Measurements from ENCODE around the gene NTM. TPM values are rescaled to one million over a fixed set of nuclear protein-coding genes. Genes with fewer than 3 reads are reported as not detected.

NTM gene
- polyA plus RNA-seq, 1 donor (not counting 4 experiments of a cell fraction or from before 2014, with no cell fraction given): 47.9 TPM

DNA sequence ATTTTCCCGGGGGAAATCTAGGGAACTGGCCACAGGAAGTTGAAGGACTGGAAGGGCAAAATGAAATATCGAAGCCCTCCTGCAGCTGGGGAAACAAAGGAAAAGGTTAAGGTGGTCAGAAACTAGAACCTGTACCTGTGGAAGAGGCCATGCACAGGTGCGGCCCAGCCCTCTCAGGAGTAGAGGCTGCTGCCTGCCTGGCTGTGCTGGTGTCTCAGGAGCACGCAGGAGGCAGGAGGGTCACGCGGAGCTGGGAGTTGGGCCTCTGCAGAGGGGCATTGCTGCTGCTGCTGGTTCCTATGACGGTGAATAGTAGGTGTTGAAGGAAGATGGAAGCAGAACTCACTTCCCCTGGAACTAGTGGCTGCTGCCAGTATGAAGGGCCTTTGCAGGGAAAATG, 425.7 kb downstream of the NTM start:
- Histone ChIP-seq H4K20me1 (ENCODE audit: control insufficient read depth, extremely low read depth, insufficient read depth, low read length) (no peaks in the 10 kb centered on the region), H3K27ac (ENCODE audit: control insufficient read depth, insufficient read depth, low read length) (no peak overlapping the region), H2AFZ (ENCODE audit: control insufficient read depth, low read length) (no peak overlapping the region), H3K27me3 (ENCODE audit: control insufficient read depth, extremely low read depth, insufficient read depth, low read length) (no peaks in the 10 kb centered on the region), H3K9me3 (ENCODE audit: control insufficient read depth, low read depth, low read length) (no peaks in the 10 kb centered on the region), H3K4me2 (ENCODE audit: control insufficient read depth, extremely low read depth, insufficient read depth, low read depth, low read length) (no peak overlapping the region), H3K4me3 (ENCODE audit: control insufficient read depth in 2 of 3, extremely low read depth in 1 of 3, insufficient read depth in 2 of 3, low read depth in 1 of 3, low read length in 3 of 3) (no peak overlapping the region), H3K79me2 (ENCODE audit: control insufficient read depth, insufficient read depth, low read length) (no peaks in the 10 kb centered on the region), H3K9me1 (ENCODE audit: control insufficient read depth, extremely low read depth, insufficient read depth, low read length) (no peaks in the 10 kb centered on the region), H3K36me3 (ENCODE audit: control insufficient read depth in 2 of 2, extremely low read depth in 1 of 2, insufficient read depth in 2 of 2, low read length in 2 of 2) (no peaks in the 10 kb centered on the region), H3K9ac (ENCODE audit: control insufficient read depth, extremely low read depth, insufficient read depth, low read length) (no peak overlapping the region), H3K4me1 (ENCODE audit: control insufficient read depth, extremely low read depth, insufficient read depth, low read length) (no peaks in the 10 kb centered on the region)
- dilution Hi-C loops (cut with MboI; ENCODE audit: extremely low pct_ligation_motif_present, low sequenced_read_pairs): no loop called here
- no peak for FAIRE-seq
- TF ChIP-seq EZH2 (IDR thresholded peaks at IDR 0.05; ENCODE audit: low read length): no peak
- TF ChIP-seq, protein P1, sequence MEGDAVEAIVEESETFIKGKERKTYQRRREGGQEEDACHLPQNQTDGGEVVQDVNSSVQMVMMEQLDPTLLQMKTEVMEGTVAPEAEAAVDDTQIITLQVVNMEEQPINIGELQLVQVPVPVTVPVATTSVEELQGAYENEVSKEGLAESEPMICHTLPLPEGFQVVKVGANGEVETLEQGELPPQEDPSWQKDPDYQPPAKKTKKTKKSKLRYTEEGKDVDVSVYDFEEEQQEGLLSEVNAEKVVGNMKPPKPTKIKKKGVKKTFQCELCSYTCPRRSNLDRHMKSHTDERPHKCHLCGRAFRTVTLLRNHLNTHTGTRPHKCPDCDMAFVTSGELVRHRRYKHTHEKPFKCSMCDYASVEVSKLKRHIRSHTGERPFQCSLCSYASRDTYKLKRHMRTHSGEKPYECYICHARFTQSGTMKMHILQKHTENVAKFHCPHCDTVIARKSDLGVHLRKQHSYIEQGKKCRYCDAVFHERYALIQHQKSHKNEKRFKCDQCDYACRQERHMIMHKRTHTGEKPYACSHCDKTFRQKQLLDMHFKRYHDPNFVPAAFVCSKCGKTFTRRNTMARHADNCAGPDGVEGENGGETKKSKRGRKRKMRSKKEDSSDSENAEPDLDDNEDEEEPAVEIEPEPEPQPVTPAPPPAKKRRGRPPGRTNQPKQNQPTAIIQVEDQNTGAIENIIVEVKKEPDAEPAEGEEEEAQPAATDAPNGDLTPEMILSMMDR (optimal IDR thresholded peaks at IDR 0.05 in 1 of 3, IDR thresholded peaks at IDR 0.05 in 1 of 3, conservative IDR thresholded peaks at IDR 0.05 in 1 of 3; ENCODE audit: extremely low read depth in 1 of 3, insufficient read depth in 2 of 3, low read length in 3 of 3): no peak
- no peak for DNase-seq (ENCODE audit: low read depth, low spot score)

DNA sequence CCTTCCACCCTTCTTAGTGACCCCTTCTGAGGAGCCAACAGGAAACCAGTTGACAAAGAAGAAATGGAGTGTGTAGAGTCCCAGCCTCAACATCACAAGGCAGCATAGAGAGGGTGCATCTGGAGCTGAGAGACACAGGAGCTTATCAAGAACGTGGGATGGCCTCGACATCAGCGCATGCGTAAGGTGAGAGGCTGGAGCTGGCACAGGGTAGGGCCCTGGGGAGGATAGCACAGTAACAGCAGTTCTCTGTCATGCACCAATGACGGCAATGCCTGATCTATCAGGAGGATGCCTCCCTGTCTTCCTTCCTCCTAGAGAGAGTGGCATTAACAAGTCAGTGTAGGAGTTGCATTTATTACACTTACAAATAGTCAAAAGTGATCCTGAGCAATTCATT, 426.1 kb downstream of the NTM start:
- Histone ChIP-seq H3K4me1 (ENCODE audit: control insufficient read depth, extremely low read depth, insufficient read depth, low read length) (no peaks in the 10 kb centered on the region), H2AFZ (ENCODE audit: control insufficient read depth, low read length) (no peak overlapping the region), H3K27me3 (ENCODE audit: control insufficient read depth, extremely low read depth, insufficient read depth, low read length) (no peaks in the 10 kb centered on the region), H3K4me3 (ENCODE audit: control insufficient read depth in 2 of 3, extremely low read depth in 1 of 3, insufficient read depth in 2 of 3, low read depth in 1 of 3, low read length in 3 of 3) (no peak overlapping the region), H3K36me3 (ENCODE audit: control insufficient read depth in 2 of 2, extremely low read depth in 1 of 2, insufficient read depth in 2 of 2, low read length in 2 of 2) (no peaks in the 10 kb centered on the region), H3K27ac (ENCODE audit: control insufficient read depth, insufficient read depth, low read length) (no peak overlapping the region), H3K9me3 (ENCODE audit: control insufficient read depth, low read depth, low read length) (no peaks in the 10 kb centered on the region), H3K9ac (ENCODE audit: control insufficient read depth, extremely low read depth, insufficient read depth, low read length) (no peak overlapping the region), H3K79me2 (ENCODE audit: control insufficient read depth, insufficient read depth, low read length) (no peaks in the 10 kb centered on the region), H3K4me2 (ENCODE audit: control insufficient read depth, extremely low read depth, insufficient read depth, low read depth, low read length) (no peak overlapping the region), H4K20me1 (ENCODE audit: control insufficient read depth, extremely low read depth, insufficient read depth, low read length) (no peaks in the 10 kb centered on the region), H3K9me1 (ENCODE audit: control insufficient read depth, extremely low read depth, insufficient read depth, low read length) (no peaks in the 10 kb centered on the region)
- TF ChIP-seq, protein P1 (optimal IDR thresholded peaks at IDR 0.05 in 1 of 3, IDR thresholded peaks at IDR 0.05 in 1 of 3, conservative IDR thresholded peaks at IDR 0.05 in 1 of 3; ENCODE audit: extremely low read depth in 1 of 3, insufficient read depth in 2 of 3, low read length in 3 of 3): no peak
- no peak for TF ChIP-seq EZH2 (IDR thresholded peaks at IDR 0.05; ENCODE audit: low read length)
- dilution Hi-C loops (cut with MboI; ENCODE audit: extremely low pct_ligation_motif_present, low sequenced_read_pairs): no loop called here
- FAIRE-seq (no peak), DNase-seq (ENCODE audit: low read depth, low spot score) (no peak)
